Sigmoid colon (tissue), 7 donors: ENCODE measurements around the gene VPS13D. TPM values are rescaled to one million over a fixed set of nuclear protein-coding genes. Genes with fewer than 3 reads are reported as not detected.
"Not testable (repeated sequence)": the region's sequence is repeated elsewhere in the genome, so short reads cannot be mapped to it uniquely, and the experiment has no call there.

Experiments used
- DNase-seq: peaks from one replicate; pipeline ENCODE4 v3.0.0-alpha.2; 2019
- H3K27ac ChIP-seq, 4 donors: fragments of 200-600 bp; sonication (generic); one replicate each; pipeline ENCODE4 v1.5.1; 2016 to 2019; ENCODE audit warnings: mild to moderate bottlenecking in 1 of 4
- H3K27me3 ChIP-seq, 3 donors: fragments of 200-600 bp; sonication (generic); one replicate each; pipeline ENCODE4 v1.5.1; 2019; ENCODE audit warnings: mild to moderate bottlenecking in 1 of 3
- H3K36me3 ChIP-seq, 4 donors: fragments of 200-600 bp; sonication (generic); one replicate each; pipeline ENCODE4 v1.5.1; 2016 to 2019
- H3K4me1 ChIP-seq, 4 donors: fragments of 200-600 bp; sonication (generic); one replicate each; pipeline ENCODE4 v1.5.1; 2017 to 2019
- H3K4me3 ChIP-seq, 4 donors: fragments of 200-600 bp; sonication (generic); one replicate each; pipeline ENCODE4 v1.5.1; 2017 to 2019; ENCODE audit warnings: mild to moderate bottlenecking in 2 of 4, moderate library complexity in 1 of 4
- H3K9me3 ChIP-seq, 4 donors: fragments of 200-600 bp in 3 of 4; sonication (generic) in 3 of 4; one replicate each; pipeline versions ENCODE4 v1.5.1 to v1.6.1; 2013 to 2019
- CTCF ChIP-seq, 4 experiments: fragments of 450-650 bp in 3 of 4; fragments of 200-600 bp in 1 of 4; IDR thresholded peaks; one replicate each; pipeline ENCODE4 v1.5.1; 2016 to 2019; ENCODE audit warnings: antibody characterized with exemption in 4 of 4, mild to moderate bottlenecking in 3 of 4, moderate library complexity in 2 of 4
- EP300 ChIP-seq, 4 donors: sonication (generic); formaldehyde crosslinking; IDR thresholded peaks; one replicate each; pipeline ENCODE4 v1.6.1; 2017; ENCODE audit warnings: antibody characterized with exemption in 4 of 4
- POLR2A ChIP-seq, 2 donors: fragments of 450-650 bp; IDR thresholded peaks; one replicate each; pipeline ENCODE4 v1.6.1; 2016; ENCODE audit warnings: antibody characterized with exemption in 2 of 2, mild to moderate bottlenecking in 2 of 2, moderate library complexity in 2 of 2
- POLR2AphosphoS5 ChIP-seq, 4 donors: sonication (generic); formaldehyde crosslinking; IDR thresholded peaks; one replicate each; pipeline ENCODE4 v1.6.1; 2017; ENCODE audit warnings: antibody characterized with exemption in 4 of 4
- WGBS, 2 donors: extraction: QIAGEN DNeasy Blood & Tissue Kit; methylation state at CpG; one replicate each; pipeline ENCODE4 v1.1.7; 2013; 5-methylcytosine and 5-hydroxymethylcytosine counted together
- intact Hi-C: fragments of 100-400 bp; cut with DNase I; formaldehyde crosslinking; loops from one replicate; pipeline ENCODE4 v1.15.1; 2023
- polyA plus RNA-seq, 3 donors: library from polyadenylated mRNA; stranded (reverse); fragments of 200-250 nt; gene quantifications; one replicate each; pipeline ENCODE4 v1.2.3, GENCODE V29; 2013
- total RNA-seq, 4 donors: library from RNA; depleted of rRNA; stranded (reverse); fragments of >200 nt; gene quantifications; one replicate each; pipeline ENCODE4 v1.1.0, GENCODE V29; 2016
- donor health status: healthy with polysubstance abuse.
- donor health status: Bipolar disorder and iron deficiency.
- donor health status: healthy.

VPS13D gene
- total and polyA plus RNA-seq, 7 donors: 7.6 to 90.8 (median 49.7) TPM

DNA sequence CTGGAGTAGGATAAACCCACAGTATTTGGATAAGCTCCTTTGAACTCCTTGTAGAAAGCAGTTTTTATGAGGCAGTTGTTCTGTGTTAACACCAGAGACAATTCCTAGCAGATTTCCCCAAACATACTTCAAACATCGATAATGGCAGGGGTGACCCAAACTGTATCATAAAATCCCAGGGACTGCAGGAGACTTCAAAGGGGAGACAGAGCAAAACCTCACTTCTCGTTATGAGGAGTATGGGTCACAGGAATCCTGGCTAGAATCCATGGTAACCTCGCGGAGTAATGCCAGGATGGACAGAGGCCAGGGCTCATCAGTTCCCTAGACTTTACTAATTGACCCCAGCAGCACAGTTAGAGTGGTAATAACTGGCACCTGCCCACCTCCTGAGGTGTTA lies 240.2 kb downstream of the VPS13D start:
- TF ChIP-seq CTCF (IDR thresholded peaks at IDR 0.05) (no peak), EP300 (IDR thresholded peaks at IDR 0.05) (no peak), POLR2AphosphoS5 (IDR thresholded peaks at IDR 0.05) (no peak), POLR2A (IDR thresholded peaks at IDR 0.05) (no peak)
- H3K9me3 ChIP-seq: no peaks in the 10 kb centered on the region
- peaks cover 0 to 57% (median 50%) of the 10 kb centered on the region in 4 donors for H3K4me1 ChIP-seq
- intact Hi-C loops: no loop called here
- no peaks in the 10 kb centered on the region for H3K27me3 ChIP-seq
- WGBS, 2 donors: 19 to 61% methylated on average over 4 of the region's 4 CpGs
- peak overlapping the region; percentile 10 to 64 (median 44) for H3K27ac ChIP-seq
- DNase-seq: no peak
- no peak overlapping the region for H3K4me3 ChIP-seq
- no peaks in the 10 kb centered on the region for H3K36me3 ChIP-seq

GRCh38 chr1:12470916-12471315 lies 241.1 kb downstream of the VPS13D start:
- H3K4me1 ChIP-seq: peaks cover 0 to 60% (median 51%) of the 10 kb centered on the region in 4 donors
- WGBS, 2 donors: 95% methylated on average over 3 of the region's 3 CpGs
- DNase-seq, intact Hi-C loops, H3K4me3 ChIP-seq, H3K36me3 ChIP-seq, H3K9me3 ChIP-seq, H3K27me3 ChIP-seq: not testable (repeated sequence)
- peak overlapping the region in 2 of 4 donors; percentile 54 to 64 for H3K27ac ChIP-seq

GRCh38 chr1:12472156-12472797 lies 242.4 kb downstream of the VPS13D start:
- H3K4me1 ChIP-seq: peaks cover 0 to 74% (median 65%) of the 10 kb centered on the region in 4 donors
- WGBS, 2 donors: 92 to 98% methylated on average over 2 of the region's 2 CpGs
- TF ChIP-seq CTCF (IDR thresholded peaks at IDR 0.05) (no peak), POLR2A (IDR thresholded peaks at IDR 0.05) (no peak), EP300 (IDR thresholded peaks at IDR 0.05) (no peak), POLR2AphosphoS5 (IDR thresholded peaks at IDR 0.05) (no peak)
- no peak for DNase-seq
- peak overlapping the region; percentile 80 to 90 (median 85) for H3K27ac ChIP-seq
- no peaks in the 10 kb centered on the region for H3K9me3 ChIP-seq
- intact Hi-C loops: no loop called here
- H3K36me3 ChIP-seq: no peaks in the 10 kb centered on the region
- H3K4me3 ChIP-seq: no peak overlapping the region
- H3K27me3 ChIP-seq: no peaks in the 10 kb centered on the region

GRCh38 chr1:12472798-12473551 lies 243.1 kb downstream of the VPS13D start:
- H3K9me3 ChIP-seq: no peaks in the 10 kb centered on the region
- 34 to 73% methylated on average over 12 of the region's 12 CpGs for WGBS, 2 donors
- no peak for TF ChIP-seq POLR2A (IDR thresholded peaks at IDR 0.05)
- TF ChIP-seq CTCF (IDR thresholded peaks at IDR 0.05): no peak
- no peak for TF ChIP-seq POLR2AphosphoS5 (IDR thresholded peaks at IDR 0.05)
- no peak for TF ChIP-seq EP300 (IDR thresholded peaks at IDR 0.05)
- peaks cover 0 to 81% (median 72%) of the 10 kb centered on the region in 4 donors for H3K4me1 ChIP-seq
- H3K27ac ChIP-seq: peak overlapping the region; percentile 80 to 90 (median 85)
- no peak for DNase-seq
- H3K36me3 ChIP-seq: no peaks in the 10 kb centered on the region
- intact Hi-C loops: no loop called here
- H3K4me3 ChIP-seq: no peak overlapping the region
- no peaks in the 10 kb centered on the region for H3K27me3 ChIP-seq

DNA sequence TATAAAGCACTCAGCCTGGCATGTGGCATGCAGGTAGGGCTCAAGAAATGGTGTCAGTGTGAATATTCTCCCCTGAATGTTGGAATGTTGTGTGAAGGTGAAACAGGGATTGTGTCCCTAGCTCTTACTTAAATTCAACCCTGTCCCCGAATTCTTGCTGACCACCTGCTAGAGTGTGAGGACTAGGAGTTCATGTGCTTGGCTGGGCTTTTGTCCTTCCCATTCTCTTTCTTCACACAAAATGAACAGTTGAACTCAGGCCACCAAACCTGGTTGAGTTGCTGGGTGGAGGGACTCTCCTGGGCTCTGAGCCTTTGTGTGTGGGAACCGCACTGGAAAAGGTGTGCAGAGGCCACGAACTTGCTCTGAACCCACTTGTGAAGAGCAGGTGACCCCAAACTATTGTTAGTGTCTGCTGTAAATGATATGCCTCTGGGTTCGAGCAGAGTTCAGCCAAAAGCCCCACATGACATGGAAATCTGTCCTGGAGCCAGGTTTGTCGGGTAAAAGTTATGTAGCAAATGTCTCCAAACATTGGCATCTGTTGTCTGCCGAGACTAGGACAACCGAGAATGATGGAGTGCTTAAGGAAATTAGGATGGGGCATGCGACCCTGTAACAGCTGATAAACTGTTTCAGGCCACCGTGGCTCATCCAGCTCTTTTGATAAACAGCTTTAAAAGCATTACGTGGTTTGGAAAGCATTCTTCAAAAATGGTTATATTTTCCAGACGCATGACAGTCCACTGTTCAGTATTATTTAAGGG lies 243.9 kb downstream of the VPS13D start:
- 77 to 88% methylated on average over 11 of the region's 11 CpGs for WGBS, 2 donors
- Histone ChIP-seq H3K27me3 (no peaks in the 10 kb centered on the region), H3K4me3 (no peak overlapping the region), H3K4me1 (peaks cover 0 to 89% (median 80%) of the 10 kb centered on the region in 4 donors), H3K9me3 (no peaks in the 10 kb centered on the region), H3K36me3 (no peaks in the 10 kb centered on the region), H3K27ac (peak overlapping the region; percentile 80 to 90 (median 85))
- intact Hi-C loops: no loop called here
- TF ChIP-seq CTCF (IDR thresholded peaks at IDR 0.05): no peak
- peak in 3 of 4 donors; percentile 43 to 57 (median 45) for TF ChIP-seq POLR2AphosphoS5 (IDR thresholded peaks at IDR 0.05)
- no peak for DNase-seq
